Hepatocyte (in vitro differentiated cells): ENCODE measurements around the gene PLXNC1.

Source experiments
- EZH2 ChIP-seq: fragments of 200-600 bp; sonication (generic); IDR thresholded peaks from 2 replicates; pipeline ENCODE4 v1.6.1; 2016; ENCODE audit warnings: antibody characterized with exemption, mild to moderate bottlenecking, borderline replicate concordance
- EZH2phosphoT487 ChIP-seq: fragments of 200-600 bp; sonication (generic); IDR thresholded peaks from one replicate; pipeline ENCODE4 v1.6.1; 2018; ENCODE audit warnings: antibody characterized with exemption, mild to moderate bottlenecking, low read depth, moderate library complexity; ENCODE audit not compliant: unreplicated experiment, severe bottlenecking
- TF ChIP-seq, protein P1 (sequence below): fragments of 200-600 bp; sonication (generic); IDR thresholded peaks from 2 replicates; pipeline ENCODE4 v1.5.1; 2016; ENCODE audit warnings: antibody characterized with exemption, mild to moderate bottlenecking; ENCODE audit not compliant: poor library complexity

DNA sequence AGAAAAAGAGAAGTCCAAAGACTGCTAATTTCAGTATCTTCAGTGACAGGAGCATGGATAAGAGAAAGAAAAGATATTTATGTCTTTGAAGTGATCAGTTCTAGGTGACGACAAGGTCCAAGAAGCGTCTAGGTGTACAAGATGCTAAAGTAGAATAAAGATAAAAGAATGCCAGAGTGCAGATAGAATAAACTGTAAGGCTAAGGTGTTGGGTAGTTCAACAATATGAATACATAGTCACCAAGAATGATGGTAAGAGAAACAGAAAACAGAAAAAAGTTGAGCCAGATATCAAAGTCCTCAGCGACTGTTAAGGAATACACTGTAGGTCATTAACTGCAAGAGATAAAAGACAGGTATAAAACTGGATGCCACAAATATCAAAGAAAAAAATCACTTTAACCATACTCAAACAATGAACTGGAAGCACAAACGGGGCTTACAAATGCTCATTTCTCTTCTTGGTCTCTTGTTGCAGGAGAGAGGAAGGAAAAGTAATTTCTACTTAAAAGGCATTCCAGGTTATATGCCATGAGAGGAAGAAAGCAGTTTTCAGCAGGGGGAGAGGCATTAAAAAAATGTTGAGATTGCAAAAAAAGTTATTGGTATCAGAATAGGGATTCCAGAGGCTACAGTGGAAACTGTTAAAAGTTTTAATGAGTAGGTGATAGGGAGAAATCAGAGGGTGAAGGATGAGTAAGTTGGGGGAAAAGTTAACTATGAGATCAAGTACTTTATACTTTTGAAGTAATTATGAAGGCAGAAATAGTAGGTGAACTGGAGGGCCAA lies 189.8 kb downstream of the PLXNC1 start:
- TF ChIP-seq, protein P1, sequence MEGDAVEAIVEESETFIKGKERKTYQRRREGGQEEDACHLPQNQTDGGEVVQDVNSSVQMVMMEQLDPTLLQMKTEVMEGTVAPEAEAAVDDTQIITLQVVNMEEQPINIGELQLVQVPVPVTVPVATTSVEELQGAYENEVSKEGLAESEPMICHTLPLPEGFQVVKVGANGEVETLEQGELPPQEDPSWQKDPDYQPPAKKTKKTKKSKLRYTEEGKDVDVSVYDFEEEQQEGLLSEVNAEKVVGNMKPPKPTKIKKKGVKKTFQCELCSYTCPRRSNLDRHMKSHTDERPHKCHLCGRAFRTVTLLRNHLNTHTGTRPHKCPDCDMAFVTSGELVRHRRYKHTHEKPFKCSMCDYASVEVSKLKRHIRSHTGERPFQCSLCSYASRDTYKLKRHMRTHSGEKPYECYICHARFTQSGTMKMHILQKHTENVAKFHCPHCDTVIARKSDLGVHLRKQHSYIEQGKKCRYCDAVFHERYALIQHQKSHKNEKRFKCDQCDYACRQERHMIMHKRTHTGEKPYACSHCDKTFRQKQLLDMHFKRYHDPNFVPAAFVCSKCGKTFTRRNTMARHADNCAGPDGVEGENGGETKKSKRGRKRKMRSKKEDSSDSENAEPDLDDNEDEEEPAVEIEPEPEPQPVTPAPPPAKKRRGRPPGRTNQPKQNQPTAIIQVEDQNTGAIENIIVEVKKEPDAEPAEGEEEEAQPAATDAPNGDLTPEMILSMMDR = no peak
- TF ChIP-seq EZH2phosphoT487 (no peak), EZH2 (no peak)
